Suppressor macrophage treated with lipopolysaccharide for 1 hour (primary cell): ENCODE results near the gene DNLZ.

Experiments used
- DNase-seq, 3 donors: peaks; one replicate each; pipeline ENCODE4 v3.0.0-alpha.2; 2020 to 2022

Gene DNLZ

GRCh38 chr9:136375096-136375495 lies 11.6 kb upstream of the DNLZ start:
- DNase-seq = no peak

- no peak for DNase-seq
Observed at GRCh38 chr9:136374183-136374575, 10.6 kb upstream of the DNLZ start.

- DNase-seq = peak; percentile 90 to 93 (median 92)
Observed at GRCh38 chr9:136373300-136374182, 10.0 kb upstream of the DNLZ start, which contains the start of gene CARD9. CARD9 (minus strand) TSS chr9:136373669; CDS start chr9:136372078, 1,591 bp downstream.

- DNase-seq = peak; percentile 86 to 91 (median 91)
Observed at GRCh38 chr9:136372561-136373299, 9.2 kb upstream of the DNLZ start.

- no peak for DNase-seq
Observed at GRCh38 chr9:136372006-136372405, 8.5 kb upstream of the DNLZ start.

- DNase-seq = no peak
Observed at GRCh38 chr9:136371533-136371880, 8.0 kb upstream of the DNLZ start.

- DNase-seq = no peak
Observed at GRCh38 chr9:136370687-136371532, 7.4 kb upstream of the DNLZ start.

- no peak for DNase-seq
Observed at GRCh38 chr9:136370037-136370436, 6.5 kb upstream of the DNLZ start.

GRCh38 chr9:136368190-136368589 lies 4.6 kb upstream of the DNLZ start:
- DNase-seq = no peak

GRCh38 chr9:136367296-136368145 lies 4.0 kb upstream of the DNLZ start:
- no peak for DNase-seq

- DNase-seq = no peak
Observed at GRCh38 chr9:136366826-136367225, 3.3 kb upstream of the DNLZ start.

- peak; percentile 61 to 73 (median 65) for DNase-seq
Observed at GRCh38 chr9:136365775-136366222, 2.3 kb upstream of the DNLZ start.

- DNase-seq = no peak
Observed at GRCh38 chr9:136364942-136365774, 1.6 kb upstream of the DNLZ start.

GRCh38 chr9:136363949-136364748 lies 605 bp upstream of the DNLZ start:
- no peak for DNase-seq

GRCh38 chr9:136362450-136362784 lies 1.1 kb downstream of the DNLZ start:
- DNase-seq = no peak

GRCh38 chr9:136361754-136362449 lies 1.6 kb downstream of the DNLZ start:
- no peak for DNase-seq

- no peak for DNase-seq
Observed at GRCh38 chr9:136361047-136361753, 2.3 kb downstream of the DNLZ start.

- DNase-seq = no peak
Observed at GRCh38 chr9:136359774-136360718, 3.5 kb downstream of the DNLZ start.
